HFFc6 (cell line): Measurements from ENCODE around the gene IFT25. TPM values are rescaled to one million over a fixed set of nuclear protein-coding genes. Genes with fewer than 3 reads are reported as not detected.

Source experiments
- DNase-seq: peaks from one replicate; pipeline ENCODE4 v3.0.0-alpha.2; 2018
- H3K27ac Mint-ChIP-seq: 2 replicates; pipeline ENCODE4 v1.8.0; 2020; ENCODE audit warnings: mild to moderate bottlenecking, mixed read lengths
- H3K27me3 Mint-ChIP-seq: 2 replicates; pipeline ENCODE4 v1.8.0; 2021; ENCODE audit warnings: mild to moderate bottlenecking, moderate library complexity, mixed read lengths; ENCODE audit not compliant: insufficient read depth
- H3K36me3 Mint-ChIP-seq: 2 replicates; pipeline ENCODE4 v1.8.0; 2021; ENCODE audit warnings: low read depth, mixed read lengths
- H3K4me1 Mint-ChIP-seq: 2 replicates; pipeline ENCODE4 v1.8.0; 2020; ENCODE audit warnings: low read depth, mixed read lengths
- H3K4me3 Mint-ChIP-seq: 2 replicates; pipeline ENCODE4 v1.8.0; 2020; ENCODE audit warnings: mild to moderate bottlenecking, moderate library complexity, mixed read lengths
- H3K9me3 Mint-ChIP-seq: 2 replicates; pipeline ENCODE4 v1.8.0; 2020; ENCODE audit warnings: mild to moderate bottlenecking, mixed read lengths
- CTCF ChIP-seq: fragments of 200-600 bp; sonication (generic); IDR thresholded peaks from 2 replicates; pipeline ENCODE4 v1.5.0; 2021; ENCODE audit warnings: antibody characterized with exemption, mild to moderate bottlenecking
- total RNA-seq, 6 experiments: library from RNA; stranded (reverse); fragmentation: NEBNext Ultra II Directional; extraction: Animal tissue kit (Norgen Biotek cat#: 25700); gene quantifications; 2 replicates in 1 of 6; 3 replicates in 5 of 6; pipeline ENCODE4 v1.2.3, GENCODE V29; 2021

Gene IFT25
- total RNA-seq, 6 experiments from 2014 or later, result 20.9 to 36.9 (median 35.1) TPM

- Mint-ChIP-seq H3K4me3 (no peak overlapping the region), H3K27me3 (no peaks in the 10 kb centered on the region; the same call in none of the 2 replicates)
These were observed 14.0 kb downstream of the IFT25 start for GRCh38 chr1:53931523-53931922.

GRCh38 chr1:53930932-53931331 is 14.6 kb downstream of the IFT25 start:
- no peak for DNase-seq
- Mint-ChIP-seq H3K27me3 (no peaks in the 10 kb centered on the region; the same call in none of the 2 replicates), H3K27ac (no peak overlapping the region), H3K9me3 (peaks cover 36% of the 10 kb centered on the region), H3K4me1 (no peaks in the 10 kb centered on the region; the same call in 1 of the 2 replicates), H3K4me3 (no peak overlapping the region), H3K36me3 (peaks cover 43% of the 10 kb centered on the region)
- no peak for TF ChIP-seq CTCF

More at GRCh38 chr1:53931523-53931922, 14.0 kb downstream of the IFT25 start:
- Mint-ChIP-seq H3K36me3 (peaks cover 45% of the 10 kb centered on the region), H3K4me1 (no peaks in the 10 kb centered on the region; the same call in 1 of the 2 replicates), H3K27ac (no peak overlapping the region), H3K9me3 (peaks cover 36% of the 10 kb centered on the region)
- DNase-seq, result no peak
- TF ChIP-seq CTCF, result no peak

- no peak for DNase-seq
- TF ChIP-seq CTCF, result no peak
- H3K4me1 Mint-ChIP-seq, result no peaks in the 10 kb centered on the region; the same call in 1 of the 2 replicates
- peaks cover 27% of the 10 kb centered on the region for H3K9me3 Mint-ChIP-seq
- H3K27me3 Mint-ChIP-seq, result no peaks in the 10 kb centered on the region; the same call in none of the 2 replicates
- no peak overlapping the region for H3K27ac Mint-ChIP-seq
- no peak overlapping the region for H3K4me3 Mint-ChIP-seq
- H3K36me3 Mint-ChIP-seq, result peaks cover 32% of the 10 kb centered on the region
These were observed 16.1 kb downstream of the IFT25 start for GRCh38 chr1:53929246-53929960.

GRCh38 chr1:53927376-53927881 is 18.1 kb downstream of the IFT25 start:
- no peak for DNase-seq
- Mint-ChIP-seq H3K4me3 (no peak overlapping the region), H3K9me3 (peaks cover 8% of the 10 kb centered on the region; the same call in 1 of the 2 replicates), H3K27me3 (no peaks in the 10 kb centered on the region; the same call in 1 of the 2 replicates), H3K36me3 (peaks cover 12% of the 10 kb centered on the region), H3K27ac (no peak overlapping the region), H3K4me1 (no peaks in the 10 kb centered on the region; the same call in 1 of the 2 replicates)
- TF ChIP-seq CTCF, result no peak

- no peaks in the 10 kb centered on the region; the same call in none of the 2 replicates for H3K27me3 Mint-ChIP-seq
- H3K4me1 Mint-ChIP-seq, result peaks cover 16% of the 10 kb centered on the region
- TF ChIP-seq CTCF, result no peak
- H3K9me3 Mint-ChIP-seq, result no peaks in the 10 kb centered on the region
- H3K27ac Mint-ChIP-seq, result peak overlapping the region; percentile 46
- peaks cover 13% of the 10 kb centered on the region for H3K36me3 Mint-ChIP-seq
- DNase-seq, result no peak
- no peak overlapping the region for H3K4me3 Mint-ChIP-seq
These were observed 25.8 kb downstream of the IFT25 start for GRCh38 chr1:53919675-53920066.
